GM21825 (cell line): Measurements from ENCODE around the gene RNF157.
A peak's percentile ranks its signal among the peaks of the same experiment; 100 is the strongest.
"Not testable (repeated sequence)": the region's sequence is repeated elsewhere in the genome, so short reads cannot be mapped to it uniquely, and the experiment has no call there.

Source experiments
- ATAC-seq: cut with Tn5 transposase; IDR thresholded peaks from one replicate; pipeline ENCODE4 v1.9.1; 2021; ENCODE audit warnings: mild to moderate bottlenecking, moderate library complexity; ENCODE audit not compliant: unreplicated experiment

Gene RNF157

GRCh38 chr17:76255801-76256429 lies 15.6 kb upstream of the RNF157 start:
- no peak for ATAC-seq

- no peak for ATAC-seq
These were observed 14.0 kb upstream of the RNF157 start for GRCh38 chr17:76254275-76254674.

- no peak for ATAC-seq
These were observed 13.5 kb upstream of the RNF157 start for GRCh38 chr17:76253841-76254240.

GRCh38 chr17:76252967-76253766 lies 12.9 kb upstream of the RNF157 start:
- ATAC-seq: not testable (repeated sequence)

GRCh38 chr17:76252040-76252954 lies 12.0 kb upstream of the RNF157 start:
- peak; percentile 66 for ATAC-seq

- no peak for ATAC-seq
These were observed 11.3 kb upstream of the RNF157 start for GRCh38 chr17:76251478-76252039.

- no peak for ATAC-seq
These were observed 9.8 kb upstream of the RNF157 start for GRCh38 chr17:76250141-76250540.

- no peak for ATAC-seq
These were observed 7.9 kb upstream of the RNF157 start for GRCh38 chr17:76248013-76248782.

- no peak for ATAC-seq
These were observed 7.0 kb upstream of the RNF157 start for GRCh38 chr17:76247304-76247703.

GRCh38 chr17:76246080-76247066 lies 6.1 kb upstream of the RNF157 start:
- ATAC-seq: peak; percentile 92

GRCh38 chr17:76244721-76245120 lies 4.4 kb upstream of the RNF157 start:
- ATAC-seq: not testable (repeated sequence)

GRCh38 chr17:76243826-76244679 lies 3.8 kb upstream of the RNF157 start:
- no peak for ATAC-seq

- ATAC-seq: no peak
These were observed 1.5 kb upstream of the RNF157 start for GRCh38 chr17:76241691-76242255.

GRCh38 chr17:76241204-76241538 lies 878 bp upstream of the RNF157 start:
- ATAC-seq: no peak

- no peak for ATAC-seq
These were observed 587 bp downstream of the RNF157 start for GRCh38 chr17:76239538-76240274.

GRCh38 chr17:76238847-76239537 lies 1.3 kb downstream of the RNF157 start:
- no peak for ATAC-seq

- ATAC-seq: no peak
These were observed 2.4 kb downstream of the RNF157 start for GRCh38 chr17:76237859-76238313.
